Coronary artery (tissue), 2 donors: ENCODE measurements around the gene CRY2.

Experiments
- DNase-seq: peaks from one replicate; pipeline ENCODE4 v3.0.0-alpha.2; 2017; ENCODE audit warnings: low spot score
- H3K27ac ChIP-seq, 2 donors: fragments of 200-600 bp; sonication (generic); one replicate each; pipeline ENCODE4 v1.5.1; 2016 to 2019
- H3K4me3 ChIP-seq: fragments of 200-600 bp; sonication (generic); 2 replicates; pipeline ENCODE4 v1.5.1; 2016; ENCODE audit warnings: mild to moderate bottlenecking, moderate library complexity
- TF ChIP-seq, protein P1 (sequence below): fragments of 200-600 bp; sonication (generic); IDR thresholded peaks from one replicate; pipeline ENCODE4 v1.5.1; 2019; ENCODE audit warnings: antibody characterized with exemption

The CRY2 gene

DNA sequence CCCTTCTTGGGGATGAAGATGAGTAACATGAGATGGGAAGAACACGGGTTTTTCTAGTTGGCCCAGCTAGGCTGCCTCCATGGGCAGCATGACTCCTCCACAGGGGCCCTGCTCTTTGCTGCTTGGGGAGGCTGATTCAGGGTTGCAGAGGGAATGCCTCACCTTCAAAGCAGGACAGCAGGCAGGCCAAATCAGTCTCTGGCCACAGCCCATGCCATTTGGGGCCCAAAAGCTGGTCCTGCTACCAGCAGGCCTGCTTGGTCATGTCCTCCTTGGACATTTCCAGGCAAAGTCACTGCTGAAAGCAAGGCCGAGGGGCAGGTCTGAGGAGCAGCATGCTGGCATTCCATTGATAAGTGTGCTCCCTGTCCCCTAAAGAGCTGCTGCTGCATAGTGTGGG lies 24.4 kb downstream of the CRY2 start:
- TF ChIP-seq, protein P1, sequence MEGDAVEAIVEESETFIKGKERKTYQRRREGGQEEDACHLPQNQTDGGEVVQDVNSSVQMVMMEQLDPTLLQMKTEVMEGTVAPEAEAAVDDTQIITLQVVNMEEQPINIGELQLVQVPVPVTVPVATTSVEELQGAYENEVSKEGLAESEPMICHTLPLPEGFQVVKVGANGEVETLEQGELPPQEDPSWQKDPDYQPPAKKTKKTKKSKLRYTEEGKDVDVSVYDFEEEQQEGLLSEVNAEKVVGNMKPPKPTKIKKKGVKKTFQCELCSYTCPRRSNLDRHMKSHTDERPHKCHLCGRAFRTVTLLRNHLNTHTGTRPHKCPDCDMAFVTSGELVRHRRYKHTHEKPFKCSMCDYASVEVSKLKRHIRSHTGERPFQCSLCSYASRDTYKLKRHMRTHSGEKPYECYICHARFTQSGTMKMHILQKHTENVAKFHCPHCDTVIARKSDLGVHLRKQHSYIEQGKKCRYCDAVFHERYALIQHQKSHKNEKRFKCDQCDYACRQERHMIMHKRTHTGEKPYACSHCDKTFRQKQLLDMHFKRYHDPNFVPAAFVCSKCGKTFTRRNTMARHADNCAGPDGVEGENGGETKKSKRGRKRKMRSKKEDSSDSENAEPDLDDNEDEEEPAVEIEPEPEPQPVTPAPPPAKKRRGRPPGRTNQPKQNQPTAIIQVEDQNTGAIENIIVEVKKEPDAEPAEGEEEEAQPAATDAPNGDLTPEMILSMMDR: no peak
- no peak overlapping the region for H3K4me3 ChIP-seq
- no peak for DNase-seq
- no peak overlapping the region for H3K27ac ChIP-seq

DNA sequence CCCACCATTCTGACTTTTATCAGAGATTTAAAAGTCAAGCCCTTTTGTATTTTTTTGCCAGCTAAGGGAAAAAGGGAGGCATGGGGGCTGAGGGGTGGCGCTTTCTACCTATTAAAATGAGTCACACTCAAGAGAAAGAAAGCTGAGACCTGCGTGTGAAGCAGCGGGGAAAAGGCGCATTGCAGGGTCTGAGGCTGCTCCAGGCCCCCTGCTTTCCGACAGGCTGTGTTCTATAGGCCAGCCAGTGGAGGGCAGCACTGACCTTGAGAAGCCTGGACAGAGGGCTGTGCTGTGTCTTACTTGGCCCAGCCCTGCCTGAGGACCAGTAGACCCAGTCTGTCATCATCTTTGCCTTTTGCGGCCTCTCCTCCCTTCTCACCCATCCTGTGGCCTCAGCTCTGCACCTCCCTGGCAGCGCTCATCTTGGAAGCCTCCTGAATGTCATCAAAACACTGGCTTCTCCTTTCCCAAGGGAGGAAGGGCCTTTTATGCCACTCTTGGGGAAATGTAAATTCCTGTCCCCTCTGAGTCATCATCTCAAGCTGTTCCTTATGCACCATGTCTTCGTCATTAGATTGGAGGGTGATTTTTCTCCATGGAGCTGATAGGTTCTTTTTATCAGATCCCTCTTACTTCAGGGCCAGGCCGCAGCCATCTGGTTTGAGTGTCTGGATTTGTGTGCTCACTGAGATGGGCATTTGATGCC lies 25.5 kb downstream of the CRY2 start:
- TF ChIP-seq, protein P1: peak; percentile 54
- H3K27ac ChIP-seq: no peak overlapping the region
- no peak overlapping the region for H3K4me3 ChIP-seq
- no peak for DNase-seq

DNA sequence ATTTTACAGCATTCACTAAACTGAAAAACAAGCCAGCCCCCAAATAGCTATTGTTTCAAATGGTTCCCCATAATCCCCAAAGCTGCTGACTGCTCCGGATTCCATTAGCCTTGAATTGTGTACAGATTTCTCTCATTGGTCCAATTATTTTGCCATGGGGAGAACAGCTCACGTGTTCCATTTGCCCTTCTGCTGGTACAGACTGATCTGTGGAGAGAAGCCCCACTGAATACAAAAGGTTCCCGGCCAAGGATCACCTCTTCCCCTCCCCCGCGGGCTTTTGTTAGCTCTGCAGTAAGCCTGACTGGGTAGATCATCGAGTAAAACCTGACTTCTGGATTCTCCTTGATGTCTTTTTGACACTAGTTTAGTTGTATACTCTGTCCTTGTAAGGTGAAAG lies 29.1 kb downstream of the CRY2 start:
- Histone ChIP-seq H3K4me3 (no peak overlapping the region), H3K27ac (no peak overlapping the region)
- DNase-seq: no peak
- TF ChIP-seq, protein P1: no peak

DNA sequence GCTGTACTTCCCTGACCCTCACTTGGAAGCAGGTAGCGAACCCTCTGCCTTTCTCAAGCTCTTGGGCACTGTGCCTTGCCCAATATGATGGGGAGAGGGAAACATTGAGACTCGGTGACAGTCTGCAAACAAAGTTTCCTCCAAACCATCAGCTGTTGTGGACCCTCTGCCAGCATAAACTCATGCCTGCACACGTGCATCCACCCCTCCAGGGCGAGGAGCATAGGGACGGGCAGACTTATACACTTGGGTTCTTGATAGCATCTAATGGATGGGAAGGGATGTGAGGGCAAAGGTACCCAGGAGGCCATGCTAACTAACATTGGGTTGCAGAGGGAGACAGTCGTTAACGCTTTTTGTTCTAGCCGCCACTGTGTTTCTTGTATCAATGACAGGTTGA lies 29.9 kb downstream of the CRY2 start:
- Histone ChIP-seq H3K4me3 (no peak overlapping the region), H3K27ac (no peak overlapping the region)
- DNase-seq: no peak
- TF ChIP-seq, protein P1: no peak

DNA sequence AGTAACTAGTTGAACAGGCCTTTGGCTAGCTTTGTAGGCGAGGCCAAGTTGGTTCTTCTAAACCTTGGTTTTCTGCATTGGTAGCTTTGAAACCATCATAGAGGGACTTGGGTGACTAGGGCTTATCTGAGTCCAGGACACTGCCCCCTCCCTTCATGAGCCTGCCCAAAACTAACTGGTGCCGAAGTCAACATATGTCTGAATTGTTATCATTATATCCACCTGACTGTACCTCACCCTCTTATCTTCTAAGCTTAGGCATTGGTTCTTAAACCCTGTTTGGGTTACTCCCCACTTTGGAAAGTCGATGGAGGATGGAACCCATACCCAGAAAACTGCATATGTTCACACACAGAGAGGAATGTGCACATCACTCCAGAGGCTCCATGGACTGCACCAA lies 30.6 kb downstream of the CRY2 start:
- Histone ChIP-seq H3K27ac (no peak overlapping the region), H3K4me3 (no peak overlapping the region)
- DNase-seq: no peak
- TF ChIP-seq, protein P1: no peak

DNA sequence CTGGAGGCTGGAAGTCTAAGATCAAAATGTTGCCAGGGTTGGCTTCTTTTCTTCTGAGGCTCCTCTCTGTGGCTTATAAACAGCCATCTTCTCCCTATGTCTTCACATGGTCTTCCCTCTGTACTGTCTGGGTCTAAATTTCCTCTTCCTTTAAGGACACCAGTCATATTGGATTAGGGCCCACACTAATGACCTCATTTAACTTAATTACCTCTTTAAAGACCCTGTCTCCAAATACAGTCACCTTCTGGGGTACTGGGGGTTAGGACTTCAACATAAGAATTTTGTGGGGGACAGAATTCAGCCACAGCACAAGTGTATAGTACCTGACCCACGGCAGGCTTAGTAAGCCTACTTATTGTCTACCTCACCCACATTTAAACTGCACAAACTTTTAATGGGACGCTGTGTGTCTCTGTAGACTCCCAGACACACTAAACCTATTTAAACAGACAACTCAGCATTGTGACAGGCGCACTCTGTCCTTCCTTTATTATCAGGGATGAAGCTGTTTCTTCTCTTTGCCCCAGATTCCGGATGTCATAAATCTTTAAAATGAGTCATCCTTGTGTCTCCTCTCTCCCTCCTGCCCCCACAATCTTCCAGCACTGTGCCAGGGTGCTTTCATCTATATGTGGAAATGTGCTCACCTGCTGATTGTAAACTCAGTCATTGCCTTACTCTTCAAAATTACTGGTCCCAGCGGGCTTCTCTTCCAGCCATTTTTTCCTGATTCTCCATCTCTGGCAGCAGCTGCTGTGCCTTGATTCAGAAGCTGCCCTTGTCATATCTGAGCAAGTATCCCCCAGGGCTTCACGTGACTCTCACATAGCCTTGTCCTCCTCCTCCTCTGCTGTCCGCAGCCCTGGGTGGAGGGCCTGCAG lies 32.8 kb downstream of the CRY2 start:
- TF ChIP-seq, protein P1: no peak
- DNase-seq: no peak
- H3K27ac ChIP-seq: no peak overlapping the region
- no peak overlapping the region for H3K4me3 ChIP-seq
